ENCODE results near the gene RDH5. TPM values are rescaled to one million over a fixed set of nuclear protein-coding genes. Genes with fewer than 3 reads are reported as not detected.

The RDH5 gene
- total RNA-seq, 1 donor from 2014 or later, result 10.6 TPM

- H3K27me3 ChIP-seq, result no peaks in the 10 kb centered on the region
- H3K4me1 ChIP-seq, result peaks cover 33% of the 10 kb centered on the region
- H3K36me3 ChIP-seq, result no peaks in the 10 kb centered on the region
- no peak overlapping the region for H3K4me3 ChIP-seq
- DNase-seq (ENCODE audit: extremely low spot score in 2 of 2), result no peak
- intact Hi-C loops (cut with DNase I), result no loop called here
- no peak for TF ChIP-seq POLR2A (IDR thresholded peaks at IDR 0.05)
- no peak for TF ChIP-seq CTCF (IDR thresholded peaks at IDR 0.05)
- TF ChIP-seq POLR2AphosphoS5 (IDR thresholded peaks at IDR 0.05; ENCODE audit: insufficient read depth in 1 of 2, low read depth in 1 of 2), result no peak
- peak overlapping the region; percentile 33 for H3K27ac ChIP-seq
- no peaks in the 10 kb centered on the region for H3K9me3 ChIP-seq
These were observed 7.3 kb upstream of the RDH5 start for GRCh38 chr12:55712700-55713415.

GRCh38 chr12:55713721-55714120, 6.5 kb upstream of the RDH5 start:
- no peak overlapping the region for H3K27ac ChIP-seq
- no peaks in the 10 kb centered on the region for H3K36me3 ChIP-seq
- H3K27me3 ChIP-seq, result no peaks in the 10 kb centered on the region
- intact Hi-C loops (cut with DNase I), result no loop called here
- no peaks in the 10 kb centered on the region for H3K9me3 ChIP-seq
- H3K4me1 ChIP-seq, result peaks cover 33% of the 10 kb centered on the region
- H3K4me3 ChIP-seq, result no peak overlapping the region
- no peak for DNase-seq (ENCODE audit: extremely low spot score in 2 of 2)
- TF ChIP-seq POLR2AphosphoS5 (IDR thresholded peaks at IDR 0.05; ENCODE audit: insufficient read depth in 1 of 2, low read depth in 1 of 2), result no peak
- no peak for TF ChIP-seq CTCF (IDR thresholded peaks at IDR 0.05)
- no peak for TF ChIP-seq POLR2A (IDR thresholded peaks at IDR 0.05)

GRCh38 chr12:55715169-55715764, 4.9 kb upstream of the RDH5 start:
- H3K4me1 ChIP-seq, result peaks cover 47% of the 10 kb centered on the region
- no peaks in the 10 kb centered on the region for H3K36me3 ChIP-seq
- H3K9me3 ChIP-seq, result no peaks in the 10 kb centered on the region
- H3K27me3 ChIP-seq, result no peaks in the 10 kb centered on the region
- TF ChIP-seq POLR2A (IDR thresholded peaks at IDR 0.05), result no peak
- TF ChIP-seq CTCF (IDR thresholded peaks at IDR 0.05), result no peak
- no peak for DNase-seq (ENCODE audit: extremely low spot score in 2 of 2)
- H3K27ac ChIP-seq, result peak overlapping the region; percentile 94
- intact Hi-C loops (cut with DNase I), result no loop called here
- peak overlapping the region; percentile 76 to 91 for H3K4me3 ChIP-seq

GRCh38 chr12:55715833-55716581, 4.2 kb upstream of the RDH5 start, which contains the start of gene BLOC1S1:
Gene BLOC1S1 (plus strand): TSS chr12:55716046. CDS start chr12:55716052, 6 bp downstream.
- intact Hi-C loops (cut with DNase I), result no loop called here
- H3K4me3 ChIP-seq, result peak within 1 kb of the TSS; percentile 76 to 91

More at GRCh38 chr12:55715833-55716581, 4.2 kb upstream of the RDH5 start, which contains the start of gene BLOC1S1:
- H3K9me3 ChIP-seq, result no peaks in the 10 kb centered on the region
- no peaks in the 10 kb centered on the region for H3K27me3 ChIP-seq
- DNase-seq (ENCODE audit: extremely low spot score in 2 of 2), result peak in 1 of 2 donors; percentile 95
- TF ChIP-seq POLR2A (IDR thresholded peaks at IDR 0.05) (no peak), POLR2AphosphoS5 (IDR thresholded peaks at IDR 0.05; ENCODE audit: insufficient read depth in 1 of 2, low read depth in 1 of 2) (peak; percentile 84 to 90), CTCF (IDR thresholded peaks at IDR 0.05) (no peak)
- H3K4me1 ChIP-seq, result peaks cover 55% of the 10 kb centered on the region
- H3K27ac ChIP-seq, result peak within 1 kb of the TSS; percentile 94
- H3K36me3 ChIP-seq, result no peaks in the 10 kb centered on the region

Measured in vagina (tissue), 2 donors.